Loucy (cell line): ENCODE results near the gene MAPK8IP1.

ENCODE experiments used
- H2AFZ ChIP-seq: fragments of 200-600 bp; sonication (generic); 2 replicates; pipeline ENCODE4 v1.6.0; 2016; ENCODE audit warnings: antibody characterized with exemption, mild to moderate bottlenecking, low read length, moderate library complexity
- H3F3A ChIP-seq: fragments of 200-600 bp; 2 replicates; pipeline ENCODE4 v1.6.0; 2016; ENCODE audit warnings: antibody characterized with exemption, low read depth, mild to moderate bottlenecking
- H3K27me3 ChIP-seq: fragments of 200-600 bp; sonication (generic); 2 replicates; pipeline ENCODE4 v1.6.1; 2014; ENCODE audit warnings: low read length, mild to moderate bottlenecking; ENCODE audit not compliant: insufficient read depth, poor library complexity, severe bottlenecking
- H3K36me3 ChIP-seq: fragments of 200-600 bp; sonication (generic); 2 replicates; pipeline ENCODE4 v1.6.1; 2016; ENCODE audit warnings: low read length; ENCODE audit not compliant: insufficient read depth
- H3K4me1 ChIP-seq: fragments of 200-600 bp; sonication (generic); 2 replicates; pipeline ENCODE4 v1.5.1; 2014; ENCODE audit warnings: low read length, mild to moderate bottlenecking; ENCODE audit not compliant: insufficient read depth, poor library complexity, severe bottlenecking
- H3K4me2 ChIP-seq: fragments of 200-600 bp; sonication (generic); 2 replicates; pipeline ENCODE4 v1.6.0; 2014; ENCODE audit warnings: antibody characterized with exemption, low read length, low read depth, mild to moderate bottlenecking; ENCODE audit not compliant: poor library complexity, severe bottlenecking
- H3K4me3 ChIP-seq: fragments of 200-600 bp; sonication (generic); 2 replicates; pipeline ENCODE4 v1.5.1; 2014; ENCODE audit warnings: low read length, mild to moderate bottlenecking, mixed read lengths; ENCODE audit not compliant: poor library complexity, severe bottlenecking
- H3K79me2 ChIP-seq: fragments of 200-600 bp; sonication (generic); 2 replicates; pipeline ENCODE4 v1.6.1; 2014; ENCODE audit warnings: low read length; ENCODE audit not compliant: insufficient read depth
- H3K9ac ChIP-seq: fragments of 200-600 bp; sonication (generic); 2 replicates; pipeline ENCODE4 v1.6.0; 2014; ENCODE audit warnings: mild to moderate bottlenecking, low read depth, low read length, moderate library complexity; ENCODE audit not compliant: poor library complexity, severe bottlenecking
- H3K9me2 ChIP-seq: fragments of 200-600 bp; sonication (generic); replicated peaks from 2 replicates; pipeline ENCODE4 v1.6.1; 2016; ENCODE audit warnings: low read depth, low read length, mixed read lengths
- H3K9me3 ChIP-seq: fragments of 200-600 bp; sonication (generic); 2 replicates; pipeline ENCODE4 v1.6.1; 2014; ENCODE audit warnings: mild to moderate bottlenecking, antibody characterized with exemption, low read length, low read depth; ENCODE audit not compliant: insufficient read depth
- H4K20me1 ChIP-seq: fragments of 200-600 bp; sonication (generic); 2 replicates; pipeline ENCODE4 v1.6.0; 2014; ENCODE audit warnings: antibody characterized with exemption, low read length, mild to moderate bottlenecking; ENCODE audit not compliant: insufficient read depth, poor library complexity, severe bottlenecking
- CTCF ChIP-seq: fragments of 200-600 bp; sonication (generic); conservative IDR thresholded peaks from 2 replicates; pipeline ENCODE4 v1.5.1; 2014; ENCODE audit warnings: mild to moderate bottlenecking, antibody characterized with exemption, low read length
- EZH2phosphoT487 ChIP-seq: fragments of 200-600 bp; IDR thresholded peaks from 2 replicates; pipeline ENCODE4 v1.6.1; 2018; ENCODE audit warnings: antibody characterized with exemption, mild to moderate bottlenecking, moderate library complexity, borderline replicate concordance

The MAPK8IP1 gene

DNA sequence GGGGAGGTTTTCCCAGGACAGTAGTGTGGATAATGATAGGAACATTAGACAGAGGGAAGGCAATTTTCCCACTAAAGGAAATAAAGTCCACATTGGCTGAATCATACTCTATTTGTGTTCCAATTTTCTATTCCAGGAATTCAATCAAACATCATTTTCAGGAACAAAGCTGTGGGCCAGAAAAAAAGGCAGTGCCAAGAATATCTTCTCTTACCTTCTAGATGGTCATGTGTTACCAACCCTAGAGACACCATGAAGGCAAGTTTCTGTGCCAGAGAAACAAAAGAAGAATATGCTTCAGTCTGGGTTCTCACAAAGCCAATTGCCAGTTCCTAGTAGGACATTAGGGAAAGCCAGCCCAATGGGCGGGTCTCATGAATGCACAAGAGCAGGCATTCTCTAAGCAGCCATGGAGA is 64.5 kb downstream of the MAPK8IP1 start:
- Histone ChIP-seq H2AFZ (no peak overlapping the region), H3K9me3 (no peaks in the 10 kb centered on the region), H3K36me3 (peaks cover 79% of the 10 kb centered on the region; the same call in 1 of the 2 replicates), H4K20me1 (no peaks in the 10 kb centered on the region), H3K4me1 (no peaks in the 10 kb centered on the region), H3K9me2 (no peaks in the 10 kb centered on the region), H3K4me2 (no peak overlapping the region), H3K79me2 (no peaks in the 10 kb centered on the region), H3F3A (no peaks in the 10 kb centered on the region), H3K27me3 (no peaks in the 10 kb centered on the region), H3K4me3 (no peak overlapping the region), H3K9ac (no peak overlapping the region)
- TF ChIP-seq CTCF = no peak
- no peak for TF ChIP-seq EZH2phosphoT487
